Erythroblast (primary cell): ENCODE results near the gene SPDL1.

Experiments used
- GATA1 ChIP-seq: IDR thresholded peaks from 2 replicates; pipeline ENCODE4 v1.6.1; 2011; ENCODE audit warnings: low read depth, mild to moderate bottlenecking, control low read depth, low read length, moderate library complexity
- POLR2A ChIP-seq: IDR thresholded peaks from 2 replicates; pipeline ENCODE4 v1.6.1; 2011; ENCODE audit warnings: mild to moderate bottlenecking, low read length

DNA sequence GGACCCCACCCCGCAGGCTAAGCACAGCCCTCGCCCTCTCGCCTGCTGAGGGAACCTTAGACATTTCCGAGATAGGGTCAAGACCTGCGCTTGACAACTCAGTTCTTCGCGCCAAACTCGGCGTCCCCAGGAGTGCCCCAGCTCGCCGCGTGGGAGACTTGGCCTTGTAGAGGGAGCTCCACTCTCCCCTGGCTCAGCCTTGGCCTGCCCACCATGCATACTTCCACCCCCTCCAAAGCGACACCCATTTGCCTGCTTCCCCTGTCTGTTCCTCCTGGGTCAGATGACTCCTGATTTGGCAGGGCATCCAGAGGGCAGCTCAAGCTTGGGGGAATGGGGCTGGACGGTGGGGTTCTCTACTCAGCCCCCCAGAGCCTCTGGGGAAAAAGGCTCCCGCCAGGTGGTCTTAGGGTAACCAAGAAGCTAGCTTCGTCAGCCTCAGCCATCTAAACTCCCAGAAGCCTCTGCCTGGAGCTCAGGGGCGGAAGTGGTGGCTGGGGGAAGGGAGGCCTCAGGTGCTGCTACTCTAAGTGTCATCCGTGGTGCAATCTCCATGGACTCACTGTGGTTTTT lies 54.1 kb downstream of the SPDL1 start:
- no peak for TF ChIP-seq POLR2A
- TF ChIP-seq GATA1: no peak
